A673 (cell line): Measurements from ENCODE around the gene AP3S1.

ENCODE experiments used
- EZH2 ChIP-seq: fragments of 200-600 bp; sonication (generic); IDR thresholded peaks from 2 replicates; pipeline ENCODE4 v1.6.1; 2017; ENCODE audit warnings: borderline replicate concordance, low read depth, mild to moderate bottlenecking, mixed read lengths, antibody characterized with exemption, low read length; ENCODE audit not compliant: poor library complexity, severe bottlenecking
- TF ChIP-seq, protein P1 (sequence below): fragments of 300-800, 200-600 bp; sonication (generic); conservative IDR thresholded peaks from 2 replicates; pipeline ENCODE4 v1.5.1; 2017; ENCODE audit warnings: low read depth, mild to moderate bottlenecking, antibody characterized with exemption, low read length, moderate library complexity, mixed read lengths

DNA sequence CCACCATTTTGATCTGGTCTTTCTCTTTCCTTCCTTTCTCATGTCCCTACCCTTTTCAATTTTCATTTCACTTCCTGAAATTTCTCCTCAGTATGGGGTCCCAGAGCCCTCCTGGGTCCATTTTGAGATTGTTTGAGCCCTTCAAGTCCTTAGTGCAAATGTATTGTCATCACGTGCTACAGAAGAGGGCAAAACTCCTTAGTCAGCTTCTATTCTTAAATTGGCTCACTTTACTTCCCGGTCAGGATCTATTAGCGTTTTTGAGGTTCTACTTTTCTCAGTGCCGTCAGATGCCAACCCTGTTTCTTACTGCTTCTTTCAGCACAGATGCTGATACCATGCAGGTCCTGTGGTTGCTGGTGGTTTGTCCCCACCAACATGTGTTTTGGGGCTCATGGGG lies 6.3 kb upstream of the AP3S1 start:
- TF ChIP-seq, protein P1, sequence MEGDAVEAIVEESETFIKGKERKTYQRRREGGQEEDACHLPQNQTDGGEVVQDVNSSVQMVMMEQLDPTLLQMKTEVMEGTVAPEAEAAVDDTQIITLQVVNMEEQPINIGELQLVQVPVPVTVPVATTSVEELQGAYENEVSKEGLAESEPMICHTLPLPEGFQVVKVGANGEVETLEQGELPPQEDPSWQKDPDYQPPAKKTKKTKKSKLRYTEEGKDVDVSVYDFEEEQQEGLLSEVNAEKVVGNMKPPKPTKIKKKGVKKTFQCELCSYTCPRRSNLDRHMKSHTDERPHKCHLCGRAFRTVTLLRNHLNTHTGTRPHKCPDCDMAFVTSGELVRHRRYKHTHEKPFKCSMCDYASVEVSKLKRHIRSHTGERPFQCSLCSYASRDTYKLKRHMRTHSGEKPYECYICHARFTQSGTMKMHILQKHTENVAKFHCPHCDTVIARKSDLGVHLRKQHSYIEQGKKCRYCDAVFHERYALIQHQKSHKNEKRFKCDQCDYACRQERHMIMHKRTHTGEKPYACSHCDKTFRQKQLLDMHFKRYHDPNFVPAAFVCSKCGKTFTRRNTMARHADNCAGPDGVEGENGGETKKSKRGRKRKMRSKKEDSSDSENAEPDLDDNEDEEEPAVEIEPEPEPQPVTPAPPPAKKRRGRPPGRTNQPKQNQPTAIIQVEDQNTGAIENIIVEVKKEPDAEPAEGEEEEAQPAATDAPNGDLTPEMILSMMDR, result no peak
- TF ChIP-seq EZH2, result no peak
